Endothelial cell of umbilical vein (primary cell): ENCODE results near the gene FOXA1. TPM values are rescaled to one million over a fixed set of nuclear protein-coding genes. Genes with fewer than 3 reads are reported as not detected.

Source experiments
- BruUV-seq: library from RNA; stranded (reverse); fragments of 400-500 nt; replicated peaks from 2 replicates; lab custom pipeline; 2021; lab: Mats Ljungman, UMichigan
- CTCF ChIA-PET: fragments of 300-600, 350-600 bp; sonication (Branson Sonifier 250); formaldehyde crosslinking; loops from one replicate; lab custom pipeline; 2021; ENCODE audit warnings: antibody characterized with exemption, inconsistent platforms; lab: Charles Lee
- POLR2A ChIA-PET: fragments of 300-600, 350-600 bp; sonication (Branson Sonifier 250); formaldehyde crosslinking; loops from one replicate; lab custom pipeline; 2021; ENCODE audit warnings: antibody characterized with exemption, inconsistent platforms; lab: Charles Lee
- DNase-seq: peaks from one replicate; pipeline ENCODE4 v3.0.0-alpha.2; 2011; ENCODE audit warnings: low read depth, low spot score
- FAIRE-seq: peaks from 2 replicates; lab custom pipeline; 2011; peaks lifted over from hg19 to GRCh38; lab: Jason Lieb, UNC
- H2AFZ ChIP-seq: 2 replicates; pipeline ENCODE4 v1.6.0; 2012; ENCODE audit warnings: low read depth, low read length, control low read depth, inconsistent platforms
- H3K27ac ChIP-seq: 2 replicates; pipeline ENCODE4 v1.5.1; 2011; ENCODE audit warnings: low read depth, mild to moderate bottlenecking, control low read depth, low read length, moderate library complexity; ENCODE audit not compliant: insufficient read depth
- H3K27me3 ChIP-seq, 2 experiments: 2 replicates each; pipeline versions ENCODE4 v1.6.0 to v1.6.1; 2011; ENCODE audit warnings: low read length in 2 of 2, mixed read lengths in 1 of 2; ENCODE audit not compliant: control insufficient read depth in 2 of 2, insufficient read depth in 2 of 2
- H3K36me3 ChIP-seq, 2 experiments: 2 replicates in 1 of 2; 3 replicates in 1 of 2; pipeline ENCODE4 v1.5.1; 2011; ENCODE audit warnings: low read length in 2 of 2, mild to moderate bottlenecking in 1 of 2, moderate library complexity in 1 of 2; ENCODE audit not compliant: control insufficient read depth in 2 of 2, insufficient read depth in 2 of 2; ENCODE audit errors: extremely low read depth in 1 of 2
- H3K4me1 ChIP-seq: 3 replicates; pipeline ENCODE4 v1.5.1; 2011; ENCODE audit warnings: mild to moderate bottlenecking, low read length; ENCODE audit not compliant: control insufficient read depth, insufficient read depth; ENCODE audit errors: extremely low read depth
- H3K4me2 ChIP-seq: 2 replicates; pipeline ENCODE4 v1.6.1; 2011; ENCODE audit warnings: low read length, control low read depth, mixed read lengths; ENCODE audit not compliant: insufficient read depth
- H3K4me3 ChIP-seq, 3 experiments: fragments of 200-600 bp in 1 of 3; sonication (generic), shearing (Covaris generic) in 1 of 3; replicated peaks in 1 of 3; 2 replicates each; pipeline ENCODE4 v1.5.1; 2011 to 2016; ENCODE audit warnings: control low read depth in 3 of 3, low read length in 3 of 3, mild to moderate bottlenecking in 2 of 3, inconsistent platforms in 1 of 3, low read depth in 1 of 3, moderate library complexity in 1 of 3; ENCODE audit not compliant: insufficient read depth in 1 of 3
- H3K79me2 ChIP-seq: 2 replicates; pipeline ENCODE4 v1.6.0; 2012; ENCODE audit warnings: low read length, inconsistent platforms; ENCODE audit not compliant: control insufficient read depth, insufficient read depth
- H3K9ac ChIP-seq: replicated peaks from 2 replicates; pipeline ENCODE3; 2011; ENCODE audit warnings: low read length, control low read depth; ENCODE audit not compliant: insufficient read depth; ENCODE audit errors: extremely low read depth
- H3K9me1 ChIP-seq: replicated peaks from 3 replicates; pipeline ENCODE4 v1.6.0; 2011; ENCODE audit warnings: mild to moderate bottlenecking, low read length; ENCODE audit not compliant: control insufficient read depth, insufficient read depth; ENCODE audit errors: extremely low read depth
- H3K9me3 ChIP-seq: replicated peaks from 2 replicates; pipeline ENCODE4 v1.5.1; 2012; ENCODE audit warnings: low read length, inconsistent platforms; ENCODE audit not compliant: control insufficient read depth, insufficient read depth
- H4K20me1 ChIP-seq: replicated peaks from 2 replicates; pipeline ENCODE3; 2011; ENCODE audit warnings: mild to moderate bottlenecking, low read length; ENCODE audit not compliant: control insufficient read depth, insufficient read depth; ENCODE audit errors: extremely low read depth
- EZH2 ChIP-seq: IDR thresholded peaks from 2 replicates; pipeline ENCODE4 v1.6.1; 2012; ENCODE audit warnings: borderline replicate concordance, low read depth, mild to moderate bottlenecking, moderate library complexity, low read length, inconsistent platforms; ENCODE audit not compliant: severe bottlenecking
- FOS ChIP-seq: IDR thresholded peaks from 2 replicates; pipeline ENCODE4 v1.6.1; 2011; ENCODE audit warnings: mild to moderate bottlenecking, low read length, moderate library complexity, borderline replicate concordance; ENCODE audit not compliant: insufficient read depth
- GATA2 ChIP-seq: IDR thresholded peaks from 2 replicates; pipeline ENCODE4 v1.7.0; 2011; ENCODE audit warnings: low read depth, mild to moderate bottlenecking, moderate library complexity, mixed read lengths, low read length; ENCODE audit not compliant: insufficient read length, insufficient read depth
- JUN ChIP-seq: IDR thresholded peaks from 2 replicates; pipeline ENCODE4 v1.6.1; 2011; ENCODE audit warnings: borderline replicate concordance, low read depth; ENCODE audit not compliant: insufficient read length, insufficient read depth
- MYC ChIP-seq: IDR thresholded peaks from one replicate; pipeline ENCODE4 v1.6.1; 2011; ENCODE audit warnings: mild to moderate bottlenecking, low read depth, low read length
- dilution Hi-C: fragments of 300-500 bp; cut with MboI; formaldehyde crosslinking; loops from one replicate; pipeline ENCODE4 v1.15.0; 2019; ENCODE audit warnings: low sequenced_read_pairs; ENCODE audit not compliant: extremely low pct_ligation_motif_present
- intact Hi-C: fragments of 100-400 bp; cut with micrococcal nuclease; formaldehyde crosslinking; loops from one replicate; pipeline ENCODE4 v1.10.0; 2022
- polyA plus RNA-seq, 4 experiments: library from polyadenylated mRNA; depleted of rRNA in 3 of 4; stranded (reverse) in 3 of 4; unstranded in 1 of 4; fragments of >200 nt; gene quantifications; 2 replicates each; pipeline versions ENCODE4 v1.2.1 to v1.2.3, GENCODE V29; 2011 to 2012; ENCODE audit warnings: missing spikeins in 1 of 4
- total RNA-seq: library from RNA; stranded (reverse); gene quantifications from 2 replicates; pipeline ENCODE4 v1.2.3, GENCODE V29; 2021
- TF ChIP-seq, protein P1 (sequence below), 2 donors: IDR thresholded peaks; 1 replicate in 1 of 2; 2 replicates in 1 of 2; pipeline ENCODE4 v1.5.1; 2011; ENCODE audit warnings: low read length in 2 of 2, mild to moderate bottlenecking in 2 of 2, moderate library complexity in 2 of 2, control low read depth in 1 of 2, inconsistent platforms in 1 of 2, low read depth in 1 of 2; ENCODE audit not compliant: insufficient read depth in 1 of 2; ENCODE audit errors: extremely low read depth in 1 of 2

FOXA1 gene
- total and polyA plus RNA-seq, 2 donors (not counting 3 experiments of a cell fraction or from before 2014, with no cell fraction given) = 0.06 TPM; not detected in 1

DNA sequence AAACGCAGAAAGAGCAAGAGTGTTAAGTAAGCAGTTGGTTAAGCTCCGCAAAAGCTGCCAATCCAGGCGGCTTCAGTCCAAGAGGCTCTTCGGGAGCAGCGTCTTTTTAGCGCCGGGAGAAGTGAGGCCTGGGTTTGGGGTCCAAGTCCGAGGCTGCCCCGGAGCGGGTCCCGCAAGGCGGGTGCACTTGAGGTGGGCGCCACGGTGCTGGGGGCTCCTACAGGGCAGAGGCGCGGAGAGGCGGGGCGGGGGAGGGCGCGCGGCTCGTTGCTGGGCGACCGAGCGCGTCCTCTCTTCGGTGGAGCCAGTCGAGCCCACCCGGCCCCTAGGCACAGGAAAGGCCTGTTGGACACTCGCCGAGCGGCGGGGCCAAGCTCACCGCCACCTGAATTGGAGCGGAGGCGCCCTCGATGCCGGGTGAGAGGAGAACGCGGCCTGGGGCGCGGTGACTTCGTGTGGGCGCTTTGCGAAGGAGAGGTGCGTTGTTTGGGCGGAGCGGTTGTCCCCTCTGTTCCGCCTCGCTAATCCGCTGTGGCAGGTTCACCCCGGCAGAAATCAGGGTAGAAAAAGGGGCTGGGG lies 16.0 kb upstream of the FOXA1 start:
- no peak for DNase-seq
- Histone ChIP-seq H3K27ac (no peak overlapping the region), H3K36me3 (no peaks in the 10 kb centered on the region), H4K20me1 (no peaks in the 10 kb centered on the region), H3K9me1 (no peaks in the 10 kb centered on the region), H3K9ac (no peak overlapping the region), H2AFZ (no peak overlapping the region), H3K27me3 (peaks cover 42 to 74% of the 10 kb centered on the region in 2 experiments), H3K4me3 (no peak overlapping the region), H3K9me3 (peaks cover 3% of the 10 kb centered on the region), H3K79me2 (no peaks in the 10 kb centered on the region), H3K4me2 (no peak overlapping the region), H3K4me1 (no peaks in the 10 kb centered on the region)
- no TSS peak for BruUV-seq
- FAIRE-seq = no peak
- intact Hi-C loops (no loop called here), dilution Hi-C loops (no loop called here)
- TF ChIP-seq MYC (no peak), GATA2 (no peak), EZH2 (peak; percentile 73), FOS (no peak), JUN (no peak)
- TF ChIP-seq, protein P1, sequence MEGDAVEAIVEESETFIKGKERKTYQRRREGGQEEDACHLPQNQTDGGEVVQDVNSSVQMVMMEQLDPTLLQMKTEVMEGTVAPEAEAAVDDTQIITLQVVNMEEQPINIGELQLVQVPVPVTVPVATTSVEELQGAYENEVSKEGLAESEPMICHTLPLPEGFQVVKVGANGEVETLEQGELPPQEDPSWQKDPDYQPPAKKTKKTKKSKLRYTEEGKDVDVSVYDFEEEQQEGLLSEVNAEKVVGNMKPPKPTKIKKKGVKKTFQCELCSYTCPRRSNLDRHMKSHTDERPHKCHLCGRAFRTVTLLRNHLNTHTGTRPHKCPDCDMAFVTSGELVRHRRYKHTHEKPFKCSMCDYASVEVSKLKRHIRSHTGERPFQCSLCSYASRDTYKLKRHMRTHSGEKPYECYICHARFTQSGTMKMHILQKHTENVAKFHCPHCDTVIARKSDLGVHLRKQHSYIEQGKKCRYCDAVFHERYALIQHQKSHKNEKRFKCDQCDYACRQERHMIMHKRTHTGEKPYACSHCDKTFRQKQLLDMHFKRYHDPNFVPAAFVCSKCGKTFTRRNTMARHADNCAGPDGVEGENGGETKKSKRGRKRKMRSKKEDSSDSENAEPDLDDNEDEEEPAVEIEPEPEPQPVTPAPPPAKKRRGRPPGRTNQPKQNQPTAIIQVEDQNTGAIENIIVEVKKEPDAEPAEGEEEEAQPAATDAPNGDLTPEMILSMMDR (IDR thresholded peaks at IDR 0.05; ENCODE audit: extremely low read depth in 1 of 2, insufficient read depth in 1 of 2, low read depth in 1 of 2, low read length in 2 of 2) = no peak
- POLR2A ChIA-PET = no interaction called here
- CTCF ChIA-PET = interaction anchor here (1.8 kb wide), 1 partner anchor 13 kb away, joined by 4 read pairs; no protein-coding TSS in a partner anchor
